ENCODE measurements around the gene SUGCT. TPM values are rescaled to one million over a fixed set of nuclear protein-coding genes. Genes with fewer than 3 reads are reported as not detected.

Gene SUGCT
- total and polyA plus RNA-seq, 9 of the 15 experiments (the other 6 are each of a cell fraction or from before 2014, with no cell fraction given) = 0.58 to 2.5 (median 1.4) TPM

- TF ChIP-seq ZNF280B (CRISPR knock-in tag; IDR thresholded peaks at IDR 0.05) (no peak), PHB2 (IDR thresholded peaks at IDR 0.05; ENCODE audit: low read depth) (no peak), CHCHD3 (CRISPR knock-in tag; IDR thresholded peaks at IDR 0.05) (no peak), EP400 (IDR thresholded peaks at IDR 0.05) (no peak), ADNP (tag; IDR thresholded peaks at IDR 0.05) (no peak), NFE2L1 (tag; IDR thresholded peaks at IDR 0.05; ENCODE audit: borderline replicate concordance, low read depth) (no peak), NBN (IDR thresholded peaks at IDR 0.05; ENCODE audit: low read depth) (no peak), RERE (CRISPR knock-in tag; IDR thresholded peaks at IDR 0.05; ENCODE audit: borderline replicate concordance) (no peak), FOXA3 (CRISPR knock-in tag; conservative IDR thresholded peaks at IDR 0.05 in 1 of 2, IDR thresholded peaks at IDR 0.05 in 1 of 2) (no peak), ETS1 (conservative IDR thresholded peaks at IDR 0.05; ENCODE audit: control insufficient read depth, low read depth, low read length) (no peak)
Measured at GRCh38 chr7:40165216-40165615, 30.4 kb downstream of the SUGCT start (continued).

Data from K562 (cell line).